ENCODE measurements around the gene SOD1. TPM values are rescaled to one million over a fixed set of nuclear protein-coding genes. Genes with fewer than 3 reads are reported as not detected.

The SOD1 gene
- total RNA-seq, 1 experiment from 2014 or later = 288 TPM

- Histone ChIP-seq H3F3A (ENCODE audit: insufficient read depth, low read depth) (no peaks in the 10 kb centered on the region; the same call in 1 of the 2 replicates), H3K4me1 (replicated peaks; ENCODE audit: insufficient read depth) (no peaks in the 10 kb centered on the region), H3K79me2 (ENCODE audit: low read depth) (peaks cover 98% of the 10 kb centered on the region), H3K9me2 (ENCODE audit: insufficient read depth) (no peaks in the 10 kb centered on the region), H3K9me3 (ENCODE audit: insufficient read depth, low read depth) (no peaks in the 10 kb centered on the region), H3K27ac (no peak overlapping the region), H3K27me3 (ENCODE audit: insufficient read depth, low read depth) (no peaks in the 10 kb centered on the region), H3K4me2 (no peak overlapping the region), H4K20me1 (ENCODE audit: insufficient read depth) (peaks cover 60% of the 10 kb centered on the region), H3K36me3 (ENCODE audit: low read depth) (peaks cover 3% of the 10 kb centered on the region; the same call in 1 of the 2 replicates), H3K4me3 (no peak overlapping the region), H2AFZ (no peak overlapping the region)
- no TSS peak for BruUV-seq (replicated peaks)
- no peak for TF ChIP-seq EZH2 (IDR thresholded peaks at IDR 0.05; ENCODE audit: low read depth)
- TF ChIP-seq CTCF (conservative IDR thresholded peaks at IDR 0.05) = no peak
- intact Hi-C loops (cut with micrococcal nuclease; ENCODE audit: unreplicated experiment) = no loop called here
- DNase-seq = no peak
- ChIA-PET POLR2A (ENCODE audit: unreplicated experiment) (interaction anchor here (0.6 to 0.7 kb wide), 2 partner anchors 46 to 360 kb away, joined by 4 to 7 read pairs; no protein-coding TSS in a partner anchor), CTCF (no interaction called here)
These were observed 55.4 kb downstream of the SOD1 start for GRCh38 chr21:31714741-31715365.

- peaks cover 47% of the 10 kb centered on the region for H4K20me1 ChIP-seq (ENCODE audit: insufficient read depth)
- ChIA-PET POLR2A (ENCODE audit: unreplicated experiment) (no interaction called here), CTCF (no interaction called here)
- no peak overlapping the region for H3K4me2 ChIP-seq
- no peaks in the 10 kb centered on the region; the same call in 1 of the 2 replicates for H3F3A ChIP-seq (ENCODE audit: insufficient read depth, low read depth)
- H3K9me2 ChIP-seq (ENCODE audit: insufficient read depth) = no peaks in the 10 kb centered on the region
- H3K27me3 ChIP-seq (ENCODE audit: insufficient read depth, low read depth) = no peaks in the 10 kb centered on the region
- no peaks in the 10 kb centered on the region for H3K4me1 ChIP-seq (replicated peaks; ENCODE audit: insufficient read depth)
- H3K79me2 ChIP-seq (ENCODE audit: low read depth) = peaks cover 98% of the 10 kb centered on the region
- TF ChIP-seq EZH2 (IDR thresholded peaks at IDR 0.05; ENCODE audit: low read depth) (no peak), CTCF (conservative IDR thresholded peaks at IDR 0.05) (no peak)
- H3K9me3 ChIP-seq (ENCODE audit: insufficient read depth, low read depth) = no peaks in the 10 kb centered on the region
- intact Hi-C loops (cut with micrococcal nuclease; ENCODE audit: unreplicated experiment) = no loop called here
- no peak for DNase-seq
- no peak overlapping the region for H3K4me3 ChIP-seq
- BruUV-seq (replicated peaks) = no TSS peak
- H2AFZ ChIP-seq = no peak overlapping the region
- H3K36me3 ChIP-seq (ENCODE audit: low read depth) = peaks cover 3% of the 10 kb centered on the region; the same call in 1 of the 2 replicates
- no peak overlapping the region for H3K27ac ChIP-seq
These were observed 56.6 kb downstream of the SOD1 start for GRCh38 chr21:31716106-31716505.

Other genes starting within 250 kb of the SOD1 start
- 22.4 and 30.0 TPM in 2 replicates for gene SCAF4, start 72.4 kb downstream of the SOD1 start, total RNA-seq (2021)
- not detected in 2 replicates for gene HUNK, start 213.3 kb downstream of the SOD1 start, total RNA-seq (2021)